GM12875 (cell line): ENCODE data around the gene CAMK2D.

Source experiments
- H3K4me3 ChIP-seq: one replicate; pipeline ENCODE4 v1.5.1; 2011; ENCODE audit warnings: low read depth, low read length, control low read depth
- CTCF ChIP-seq: IDR thresholded peaks from 2 replicates; pipeline ENCODE4 v1.5.1; 2011; ENCODE audit warnings: low read depth, mild to moderate bottlenecking, control low read depth, inconsistent platforms, low read length, moderate library complexity, borderline replicate concordance; ENCODE audit not compliant: insufficient read depth

CAMK2D gene

GRCh38 chr4:113555868-113556267 lies 205.7 kb downstream of the CAMK2D start:
- no peak overlapping the region for H3K4me3 ChIP-seq
- no peak for TF ChIP-seq CTCF

- no peak for TF ChIP-seq CTCF
Measured at GRCh38 chr4:113553082-113553481, 208.5 kb downstream of the CAMK2D start.

GRCh38 chr4:113550510-113550909 lies 211.0 kb downstream of the CAMK2D start:
- no peak overlapping the region for H3K4me3 ChIP-seq
- TF ChIP-seq CTCF, result no peak

More at GRCh38 chr4:113553082-113553481, 208.5 kb downstream of the CAMK2D start:
- no peak overlapping the region for H3K4me3 ChIP-seq

- H3K4me3 ChIP-seq, result no peak overlapping the region
- no peak for TF ChIP-seq CTCF
Measured at GRCh38 chr4:113548303-113548702, 213.2 kb downstream of the CAMK2D start.

GRCh38 chr4:113547487-113548042 lies 214.0 kb downstream of the CAMK2D start:
- H3K4me3 ChIP-seq, result no peak overlapping the region
- peak; percentile 90 for TF ChIP-seq CTCF

- TF ChIP-seq CTCF, result no peak
- H3K4me3 ChIP-seq, result no peak overlapping the region
Measured at GRCh38 chr4:113541933-113542332, 219.6 kb downstream of the CAMK2D start.

- no peak overlapping the region for H3K4me3 ChIP-seq
- TF ChIP-seq CTCF, result no peak
Measured at GRCh38 chr4:113540859-113541258, 220.7 kb downstream of the CAMK2D start.
